HEK293 (cell line): ENCODE results near the gene SLC29A3.

Experiments
- KLF16 ChIP-seq: fragments of 450-650 bp; formaldehyde crosslinking; IDR thresholded peaks from 2 replicates; pipeline ENCODE4 v1.5.1; 2017; ENCODE audit warnings: missing biosample characterization, missing genetic modification characterization
- TCF7L2 ChIP-seq: IDR thresholded peaks from 2 replicates; pipeline ENCODE4 v1.6.1; 2011; ENCODE audit warnings: low read depth, mild to moderate bottlenecking, inconsistent platforms, low read length, moderate library complexity, borderline replicate concordance
- ZNF146 ChIP-seq: fragments of 450-650 bp; formaldehyde crosslinking; IDR thresholded peaks from 2 replicates; pipeline ENCODE4 v1.5.1; 2016; ENCODE audit warnings: missing biosample characterization, missing genetic modification characterization
- ZNF274 ChIP-seq, 2 experiments: fragments of 200-500 bp in 1 of 2; fragments of 450-650 bp in 1 of 2; sonication (Bioruptor generic) in 1 of 2; formaldehyde crosslinking in 1 of 2; IDR thresholded peaks; 2 replicates each; pipeline versions ENCODE4 v1.5.1 to v1.6.1; 2014 to 2016; ENCODE audit warnings: borderline replicate concordance in 1 of 2, inconsistent platforms in 1 of 2, low read length in 1 of 2, missing biosample characterization in 1 of 2, missing genetic modification characterization in 1 of 2
- TF ChIP-seq, protein P1 (sequence below): fragments of 450-650 bp; formaldehyde crosslinking; IDR thresholded peaks from 2 replicates; pipeline ENCODE4 v1.5.1; 2016; ENCODE audit warnings: missing biosample characterization, missing genetic modification characterization
- TF ChIP-seq, protein P2 (sequence below): fragments of 450-650 bp; formaldehyde crosslinking; conservative IDR thresholded peaks from 2 replicates; pipeline ENCODE4 v1.5.1; 2016; ENCODE audit warnings: low read depth, missing biosample characterization, missing genetic modification characterization

DNA sequence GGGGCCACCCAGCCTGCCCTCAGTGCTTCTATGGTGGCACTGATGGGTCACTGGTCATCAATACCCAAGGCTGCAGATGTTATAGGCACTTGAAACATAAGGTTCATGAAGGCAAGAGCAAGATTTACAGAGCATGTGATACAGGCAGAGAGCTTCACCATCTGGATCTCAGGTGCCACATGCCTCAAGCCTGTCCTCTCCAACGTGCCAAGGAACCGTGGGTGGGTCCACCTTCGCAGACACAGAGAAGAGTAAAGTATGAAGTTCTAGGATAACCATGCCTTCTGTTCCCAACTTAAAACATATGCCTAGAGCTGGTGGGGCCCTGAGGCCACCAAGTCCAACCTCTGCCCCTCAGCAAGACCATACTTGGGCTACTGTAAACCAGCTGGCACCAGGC lies 51.0 kb downstream of the SLC29A3 start:
- TF ChIP-seq, protein P1, sequence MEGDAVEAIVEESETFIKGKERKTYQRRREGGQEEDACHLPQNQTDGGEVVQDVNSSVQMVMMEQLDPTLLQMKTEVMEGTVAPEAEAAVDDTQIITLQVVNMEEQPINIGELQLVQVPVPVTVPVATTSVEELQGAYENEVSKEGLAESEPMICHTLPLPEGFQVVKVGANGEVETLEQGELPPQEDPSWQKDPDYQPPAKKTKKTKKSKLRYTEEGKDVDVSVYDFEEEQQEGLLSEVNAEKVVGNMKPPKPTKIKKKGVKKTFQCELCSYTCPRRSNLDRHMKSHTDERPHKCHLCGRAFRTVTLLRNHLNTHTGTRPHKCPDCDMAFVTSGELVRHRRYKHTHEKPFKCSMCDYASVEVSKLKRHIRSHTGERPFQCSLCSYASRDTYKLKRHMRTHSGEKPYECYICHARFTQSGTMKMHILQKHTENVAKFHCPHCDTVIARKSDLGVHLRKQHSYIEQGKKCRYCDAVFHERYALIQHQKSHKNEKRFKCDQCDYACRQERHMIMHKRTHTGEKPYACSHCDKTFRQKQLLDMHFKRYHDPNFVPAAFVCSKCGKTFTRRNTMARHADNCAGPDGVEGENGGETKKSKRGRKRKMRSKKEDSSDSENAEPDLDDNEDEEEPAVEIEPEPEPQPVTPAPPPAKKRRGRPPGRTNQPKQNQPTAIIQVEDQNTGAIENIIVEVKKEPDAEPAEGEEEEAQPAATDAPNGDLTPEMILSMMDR (tag by site-specific recombination) = no peak
- no peak for TF ChIP-seq TCF7L2
- no peak for TF ChIP-seq ZNF146 (tag by site-specific recombination)
- no peak for TF ChIP-seq ZNF274 (IDR thresholded peaks at IDR 0.05; ENCODE audit: low read length)
- no peak for TF ChIP-seq ZNF274 (tag by site-specific recombination; IDR thresholded peaks at IDR 0.05; ENCODE audit: borderline replicate concordance)
- no peak for TF ChIP-seq KLF16 (tag by site-specific recombination)
- TF ChIP-seq, protein P2, sequence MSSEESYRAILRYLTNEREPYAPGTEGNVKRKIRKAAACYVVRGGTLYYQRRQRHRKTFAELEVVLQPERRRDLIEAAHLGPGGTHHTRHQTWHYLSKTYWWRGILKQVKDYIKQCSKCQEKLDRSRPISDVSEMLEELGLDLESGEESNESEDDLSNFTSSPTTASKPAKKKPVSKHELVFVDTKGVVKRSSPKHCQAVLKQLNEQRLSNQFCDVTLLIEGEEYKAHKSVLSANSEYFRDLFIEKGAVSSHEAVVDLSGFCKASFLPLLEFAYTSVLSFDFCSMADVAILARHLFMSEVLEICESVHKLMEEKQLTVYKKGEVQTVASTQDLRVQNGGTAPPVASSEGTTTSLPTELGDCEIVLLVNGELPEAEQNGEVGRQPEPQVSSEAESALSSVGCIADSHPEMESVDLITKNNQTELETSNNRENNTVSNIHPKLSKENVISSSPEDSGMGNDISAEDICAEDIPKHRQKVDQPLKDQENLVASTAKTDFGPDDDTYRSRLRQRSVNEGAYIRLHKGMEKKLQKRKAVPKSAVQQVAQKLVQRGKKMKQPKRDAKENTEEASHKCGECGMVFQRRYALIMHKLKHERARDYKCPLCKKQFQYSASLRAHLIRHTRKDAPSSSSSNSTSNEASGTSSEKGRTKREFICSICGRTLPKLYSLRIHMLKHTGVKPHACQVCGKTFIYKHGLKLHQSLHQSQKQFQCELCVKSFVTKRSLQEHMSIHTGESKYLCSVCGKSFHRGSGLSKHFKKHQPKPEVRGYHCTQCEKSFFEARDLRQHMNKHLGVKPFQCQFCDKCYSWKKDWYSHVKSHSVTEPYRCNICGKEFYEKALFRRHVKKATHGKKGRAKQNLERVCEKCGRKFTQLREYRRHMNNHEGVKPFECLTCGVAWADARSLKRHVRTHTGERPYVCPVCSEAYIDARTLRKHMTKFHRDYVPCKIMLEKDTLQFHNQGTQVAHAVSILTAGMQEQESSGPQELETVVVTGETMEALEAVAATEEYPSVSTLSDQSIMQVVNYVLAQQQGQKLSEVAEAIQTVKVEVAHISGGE = no peak
